ENCODE results near the gene ENOX1. TPM values are rescaled to one million over a fixed set of nuclear protein-coding genes. Genes with fewer than 3 reads are reported as not detected.

The ENOX1 gene
- total and polyA plus RNA-seq, 2 donors (not counting 3 experiments of a cell fraction or from before 2014, with no cell fraction given), result 0.17 to 0.97 TPM

- CTCF ChIA-PET, result no interaction called here
- Histone ChIP-seq H3K4me3 (replicated peaks in 1 of 3; ENCODE audit: insufficient read depth in 1 of 3, low read depth in 1 of 3, low read length in 3 of 3) (no peak overlapping the region), H3K27ac (ENCODE audit: insufficient read depth, low read depth, low read length) (no peak overlapping the region), H3K9me3 (replicated peaks; ENCODE audit: control insufficient read depth, insufficient read depth, low read length) (no peaks in the 10 kb centered on the region), H4K20me1 (replicated peaks; ENCODE audit: control insufficient read depth, extremely low read depth, insufficient read depth, low read length) (no peaks in the 10 kb centered on the region), H3K9ac (replicated peaks; ENCODE audit: extremely low read depth, insufficient read depth, low read length) (no peak overlapping the region), H3K36me3 (ENCODE audit: control insufficient read depth in 2 of 2, extremely low read depth in 1 of 2, insufficient read depth in 2 of 2, low read length in 2 of 2) (no peaks in the 10 kb centered on the region), H3K4me1 (ENCODE audit: control insufficient read depth, extremely low read depth, insufficient read depth, low read length) (no peaks in the 10 kb centered on the region), H3K9me1 (replicated peaks; ENCODE audit: control insufficient read depth, extremely low read depth, insufficient read depth, low read length) (no peaks in the 10 kb centered on the region), H3K79me2 (ENCODE audit: control insufficient read depth, insufficient read depth, low read length) (no peaks in the 10 kb centered on the region), H3K4me2 (ENCODE audit: insufficient read depth, low read length) (no peak overlapping the region), H2AFZ (ENCODE audit: low read depth, low read length) (no peak overlapping the region), H3K27me3 (ENCODE audit: control insufficient read depth in 2 of 2, insufficient read depth in 2 of 2, low read length in 2 of 2) (peaks cover 0 to 4% of the 10 kb centered on the region in 2 experiments)
- TF ChIP-seq CTCF (IDR thresholded peaks at IDR 0.05; ENCODE audit: extremely low read depth in 1 of 2, insufficient read depth in 1 of 2, low read depth in 1 of 2, low read length in 2 of 2), result no peak
- TF ChIP-seq MAX (IDR thresholded peaks at IDR 0.05; ENCODE audit: insufficient read depth, insufficient read length), result no peak
- TF ChIP-seq JUN (IDR thresholded peaks at IDR 0.05; ENCODE audit: borderline replicate concordance, insufficient read depth, insufficient read length, low read depth), result no peak
- no peak for TF ChIP-seq GATA2 (IDR thresholded peaks at IDR 0.05; ENCODE audit: insufficient read depth, insufficient read length, low read depth, low read length)
- TF ChIP-seq EZH2 (IDR thresholded peaks at IDR 0.05; ENCODE audit: borderline replicate concordance, low read depth, low read length, severe bottlenecking), result no peak
- TF ChIP-seq POLR2AphosphoS5 (IDR thresholded peaks at IDR 0.05; ENCODE audit: insufficient read depth, low read depth, low read length), result no peak
- no peak for TF ChIP-seq POLR2A (IDR thresholded peaks at IDR 0.05; ENCODE audit: low read depth, low read length)
- no peak for TF ChIP-seq FOS (IDR thresholded peaks at IDR 0.05; ENCODE audit: borderline replicate concordance, insufficient read depth, low read length)
- no peak for TF ChIP-seq MYC (IDR thresholded peaks at IDR 0.05; ENCODE audit: low read depth, low read length)
- dilution Hi-C loops (cut with MboI; ENCODE audit: extremely low pct_ligation_motif_present, low sequenced_read_pairs) (no loop called here), intact Hi-C loops (cut with micrococcal nuclease) (no loop called here)
- BruUV-seq (replicated peaks), result no TSS peak
- FAIRE-seq (no peak), DNase-seq (ENCODE audit: low read depth, low spot score) (peak; percentile 9)
- POLR2A ChIA-PET, result no interaction called here
These were observed 213.4 kb downstream of the ENOX1 start for GRCh38 chr13:43573361-43573740.
